Panc1 (cell line): ENCODE results near the gene LPAR3. TPM values are rescaled to one million over a fixed set of nuclear protein-coding genes. Genes with fewer than 3 reads are reported as not detected.

Source experiments
- ATAC-seq: fragments of 200-7000 bp; cut with Tn5 transposase; 2 replicates; pipeline ENCODE4 v1.9.1; 2020; ENCODE audit warnings: mild to moderate bottlenecking, moderate library complexity
- BruUV-seq: library from RNA; stranded (reverse); fragments of 400-500 nt; replicated peaks from 2 replicates; lab custom pipeline; 2021; lab: Mats Ljungman, UMichigan
- CTCF ChIA-PET: fragments of 300-600 bp; sonication (Branson Sonifier 250); formaldehyde crosslinking; loops from one replicate; lab custom pipeline; 2022; ENCODE audit warnings: antibody characterized with exemption; lab: Charles Lee
- POLR2A ChIA-PET: fragments of 300-600 bp; sonication (Branson Sonifier 250); formaldehyde crosslinking; loops from one replicate; lab custom pipeline; 2022; ENCODE audit warnings: antibody characterized with exemption; lab: Charles Lee
- DNase-seq: peaks from one replicate; pipeline ENCODE4 v3.0.0-alpha.2; 2010; ENCODE audit warnings: low read depth, low spot score
- H3K27ac ChIP-seq: 2 replicates; pipeline ENCODE4 v1.5.1; 2011; ENCODE audit warnings: mild to moderate bottlenecking, low read length, inconsistent platforms
- H3K27me3 ChIP-seq: fragments of 200-500 bp; sonication (Bioruptor generic); 2 replicates; pipeline ENCODE4 v1.6.0; 2014; ENCODE audit warnings: low read length, inconsistent platforms; ENCODE audit not compliant: control insufficient read depth, insufficient read depth
- H3K36me3 ChIP-seq: fragments of 200-500 bp; sonication (Bioruptor generic); 2 replicates; pipeline ENCODE4 v1.5.1; 2014; ENCODE audit warnings: inconsistent platforms, mild to moderate bottlenecking, low read length, moderate library complexity; ENCODE audit not compliant: control insufficient read depth, insufficient read depth
- H3K4me1 ChIP-seq: 2 replicates; pipeline ENCODE4 v1.5.1; 2011; ENCODE audit warnings: inconsistent platforms, mild to moderate bottlenecking, low read length, moderate library complexity; ENCODE audit not compliant: control insufficient read depth, insufficient read depth
- H3K4me3 ChIP-seq, 2 experiments: 2 replicates each; pipeline ENCODE4 v1.5.1; 2011 to 2012; ENCODE audit warnings: low read depth in 2 of 2, low read length in 2 of 2, mild to moderate bottlenecking in 2 of 2, inconsistent platforms in 1 of 2, moderate library complexity in 1 of 2
- H3K9me3 ChIP-seq: fragments of 200-500 bp; sonication (Bioruptor generic); 2 replicates; pipeline ENCODE4 v1.5.1; 2014; ENCODE audit warnings: low read depth, mild to moderate bottlenecking, inconsistent platforms, low read length, moderate library complexity; ENCODE audit not compliant: control insufficient read depth, insufficient read depth
- POLR2AphosphoS5 ChIP-seq: IDR thresholded peaks from 2 replicates; pipeline ENCODE4 v1.6.1; 2012; ENCODE audit warnings: mild to moderate bottlenecking, low read depth, low read length, moderate library complexity
- REST ChIP-seq, 2 experiments: IDR thresholded peaks; 2 replicates each; pipeline ENCODE4 v1.6.1; 2011 to 2012; ENCODE audit warnings: low read depth in 2 of 2, control low read depth in 1 of 2, low read length in 1 of 2, mild to moderate bottlenecking in 1 of 2, moderate library complexity in 1 of 2; ENCODE audit not compliant: insufficient read depth in 1 of 2
- SIN3A ChIP-seq: IDR thresholded peaks from 2 replicates; pipeline ENCODE4 v1.6.1; 2012; ENCODE audit warnings: low read depth, mild to moderate bottlenecking, low read length, moderate library complexity, borderline replicate concordance; ENCODE audit not compliant: insufficient read depth
- TCF7L2 ChIP-seq: IDR thresholded peaks from 2 replicates; pipeline ENCODE4 v1.6.1; 2011; ENCODE audit warnings: mild to moderate bottlenecking, low read depth, low read length, inconsistent platforms
- in situ Hi-C: cut with HindIII; loops from 2 replicates; pipeline ENCODE4 v1.10.0; 2016; ENCODE audit warnings: low sequenced_read_pairs, low pct_unique_long_range_greater_than_20kb
- intact Hi-C: fragments of 100-400 bp; cut with micrococcal nuclease; formaldehyde crosslinking; loops from one replicate; pipeline ENCODE4 v1.10.0; 2022; ENCODE audit not compliant: unreplicated experiment
- total RNA-seq: library from RNA; stranded (reverse); gene quantifications from one replicate; pipeline ENCODE4 v1.2.1, GENCODE V29; 2021; ENCODE audit not compliant: unreplicated experiment
- TF ChIP-seq, protein P1 (sequence below): fragments of 450-650 bp; IDR thresholded peaks from 2 replicates; pipeline ENCODE4 v1.5.1; 2017; ENCODE audit warnings: mild to moderate bottlenecking

Gene LPAR3
- total RNA-seq, 1 experiment from 2014 or later = 6.3 TPM

GRCh38 chr1:84846387-84846786, 46.6 kb downstream of the LPAR3 start:
- BruUV-seq = no TSS peak
- intact Hi-C loops (no loop called here), in situ Hi-C loops (no loop called here)
- ChIA-PET CTCF (interaction anchor here (0.6 kb wide), 1 partner anchor 412 kb away, joined by 4 read pairs; no protein-coding TSS in a partner anchor), POLR2A (no interaction called here)
- Histone ChIP-seq H3K9me3 (no peaks in the 10 kb centered on the region), H3K4me1 (peaks cover 14% of the 10 kb centered on the region), H3K27me3 (peaks cover 20% of the 10 kb centered on the region), H3K27ac (no peak overlapping the region), H3K36me3 (no peaks in the 10 kb centered on the region), H3K4me3 (no peak overlapping the region)
- TF ChIP-seq TCF7L2 = no peak
- no peak for TF ChIP-seq SIN3A
- TF ChIP-seq REST (IDR thresholded peaks at IDR 0.05; ENCODE audit: insufficient read depth in 1 of 2, low read depth in 2 of 2, low read length in 1 of 2) = no peak
- TF ChIP-seq, protein P1, sequence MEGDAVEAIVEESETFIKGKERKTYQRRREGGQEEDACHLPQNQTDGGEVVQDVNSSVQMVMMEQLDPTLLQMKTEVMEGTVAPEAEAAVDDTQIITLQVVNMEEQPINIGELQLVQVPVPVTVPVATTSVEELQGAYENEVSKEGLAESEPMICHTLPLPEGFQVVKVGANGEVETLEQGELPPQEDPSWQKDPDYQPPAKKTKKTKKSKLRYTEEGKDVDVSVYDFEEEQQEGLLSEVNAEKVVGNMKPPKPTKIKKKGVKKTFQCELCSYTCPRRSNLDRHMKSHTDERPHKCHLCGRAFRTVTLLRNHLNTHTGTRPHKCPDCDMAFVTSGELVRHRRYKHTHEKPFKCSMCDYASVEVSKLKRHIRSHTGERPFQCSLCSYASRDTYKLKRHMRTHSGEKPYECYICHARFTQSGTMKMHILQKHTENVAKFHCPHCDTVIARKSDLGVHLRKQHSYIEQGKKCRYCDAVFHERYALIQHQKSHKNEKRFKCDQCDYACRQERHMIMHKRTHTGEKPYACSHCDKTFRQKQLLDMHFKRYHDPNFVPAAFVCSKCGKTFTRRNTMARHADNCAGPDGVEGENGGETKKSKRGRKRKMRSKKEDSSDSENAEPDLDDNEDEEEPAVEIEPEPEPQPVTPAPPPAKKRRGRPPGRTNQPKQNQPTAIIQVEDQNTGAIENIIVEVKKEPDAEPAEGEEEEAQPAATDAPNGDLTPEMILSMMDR = no peak
- TF ChIP-seq POLR2AphosphoS5 = no peak
- ATAC-seq = no peak
- no peak for DNase-seq

DNA sequence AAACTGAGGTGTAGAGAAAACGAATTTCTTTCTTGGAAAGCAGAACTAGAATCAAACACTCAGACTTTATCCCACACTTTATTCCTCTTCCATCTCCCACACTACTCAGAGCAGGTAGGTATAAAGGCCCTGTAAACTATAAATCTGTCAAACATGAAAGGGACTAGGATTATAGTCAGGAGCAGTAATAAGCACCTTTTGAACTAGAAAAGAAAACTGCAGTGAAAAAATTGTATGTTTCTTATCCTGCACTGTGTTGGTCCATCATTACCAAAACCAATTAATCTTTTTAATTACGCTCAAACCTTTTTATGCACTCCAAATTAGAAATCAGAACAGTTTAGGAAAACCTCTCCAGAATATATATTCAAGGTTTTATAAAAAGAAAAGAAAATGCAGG, 47.6 kb downstream of the LPAR3 start:
- ChIA-PET CTCF (no interaction called here), POLR2A (no interaction called here)
- TF ChIP-seq REST (IDR thresholded peaks at IDR 0.05; ENCODE audit: insufficient read depth in 1 of 2, low read depth in 2 of 2, low read length in 1 of 2) = no peak
- no peak for TF ChIP-seq TCF7L2
- TF ChIP-seq, protein P1 = no peak
- TF ChIP-seq SIN3A = no peak
- TF ChIP-seq POLR2AphosphoS5 = no peak
- peaks cover 14% of the 10 kb centered on the region for H3K4me1 ChIP-seq
- no peaks in the 10 kb centered on the region for H3K36me3 ChIP-seq
- H3K27ac ChIP-seq = no peak overlapping the region
- in situ Hi-C loops = no loop called here
- intact Hi-C loops = no loop called here
- no TSS peak for BruUV-seq
- H3K27me3 ChIP-seq = peaks cover 24% of the 10 kb centered on the region
- no peak overlapping the region for H3K4me3 ChIP-seq
- no peaks in the 10 kb centered on the region for H3K9me3 ChIP-seq
- no peak for DNase-seq
- no peak for ATAC-seq
